ENCODE data around the gene FAT3.

FAT3 gene

GRCh38 chr11:92227959-92228935 is 3.6 kb downstream of the FAT3 start:
- no peak for DNase-seq

GRCh38 chr11:92236856-92237255 is 12.2 kb downstream of the FAT3 start:
- DNase-seq = no peak

- DNase-seq = no peak
Observed at GRCh38 chr11:92240916-92241315, 16.3 kb downstream of the FAT3 start.

GRCh38 chr11:92245700-92246271 is 21.2 kb downstream of the FAT3 start:
- DNase-seq = no peak

GRCh38 chr11:92246630-92247029 is 22.0 kb downstream of the FAT3 start:
- DNase-seq = no peak

GRCh38 chr11:92249156-92249753 is 24.6 kb downstream of the FAT3 start:
- DNase-seq = no peak

GRCh38 chr11:92251980-92252379 is 27.4 kb downstream of the FAT3 start:
- no peak for DNase-seq

- no peak for DNase-seq
Observed at GRCh38 chr11:92253421-92253820, 28.8 kb downstream of the FAT3 start.

GRCh38 chr11:92253945-92254344 is 29.3 kb downstream of the FAT3 start:
- DNase-seq = no peak

GRCh38 chr11:92257536-92257935 is 32.9 kb downstream of the FAT3 start:
- no peak for DNase-seq

GRCh38 chr11:92259861-92260260 is 35.2 kb downstream of the FAT3 start:
- no peak for DNase-seq

GRCh38 chr11:92264350-92264749 is 39.7 kb downstream of the FAT3 start:
- DNase-seq = no peak

GRCh38 chr11:92266806-92267205 is 42.2 kb downstream of the FAT3 start:
- no peak for DNase-seq

GRCh38 chr11:92267278-92267677 is 42.7 kb downstream of the FAT3 start:
- DNase-seq = no peak

GRCh38 chr11:92267968-92268367 is 43.4 kb downstream of the FAT3 start:
- no peak for DNase-seq

GRCh38 chr11:92268546-92268945 is 43.9 kb downstream of the FAT3 start:
- DNase-seq = no peak

GRCh38 chr11:92269021-92269420 is 44.4 kb downstream of the FAT3 start:
- no peak for DNase-seq

- DNase-seq = no peak
Observed at GRCh38 chr11:92269841-92270240, 45.2 kb downstream of the FAT3 start.

- DNase-seq = no peak
Observed at GRCh38 chr11:92272651-92273050, 48.0 kb downstream of the FAT3 start.

Data from stimulated activated CD4-positive, alpha-beta T cell treated with anti-CD3 and anti-CD28 coated beads, Interleukin-1b, Interleukin-23, amount 100 ng/mL, for 48 hours (primary cell).